B cell (primary cell): ENCODE results near the gene HMGXB3. TPM values are rescaled to one million over a fixed set of nuclear protein-coding genes. Genes with fewer than 3 reads are reported as not detected.

Experiments used
- ATAC-seq: fragments of 200-7000 bp; cut with Tn5 transposase; one replicate; pipeline ENCODE4 v1.10.0; 2021; ENCODE audit warnings: low read depth, mild to moderate bottlenecking, moderate number of reproducible peaks, moderate library complexity
- CTCF ChIA-PET: fragments of 350-600 bp; sonication (Branson Sonifier 250); formaldehyde crosslinking; loops from one replicate; lab custom pipeline; 2021; ENCODE audit warnings: antibody characterized with exemption, inconsistent platforms; lab: Charles Lee
- POLR2A ChIA-PET: fragments of 350-600 bp; sonication (Branson Sonifier 250); formaldehyde crosslinking; loops from one replicate; lab custom pipeline; 2021; ENCODE audit warnings: antibody characterized with exemption; lab: Charles Lee
- DNase-seq: peaks from one replicate; pipeline ENCODE4 v3.0.0; 2013
- H2AFZ ChIP-seq: 2 replicates; pipeline ENCODE4 v1.6.1; 2012; ENCODE audit warnings: mild to moderate bottlenecking, low read depth, low read length; ENCODE audit not compliant: insufficient read depth, poor library complexity, severe bottlenecking
- H3K27ac ChIP-seq, 2 donors: 1 replicate in 1 of 2; 2 replicates in 1 of 2; pipeline ENCODE4 v1.5.1; 2012 to 2013; ENCODE audit warnings: low read length in 2 of 2, mild to moderate bottlenecking in 2 of 2, moderate library complexity in 1 of 2
- H3K27me3 ChIP-seq, 4 experiments: fragments of 200-600 bp in 1 of 4; sonication (generic) in 1 of 4; replicated peaks in 1 of 4; 1 replicate in 2 of 4; 2 replicates in 2 of 4; pipeline versions ENCODE4 v1.6.1 to v1.7.0; 2013 to 2016; ENCODE audit warnings: low read length in 3 of 4, mild to moderate bottlenecking in 2 of 4, mixed read lengths in 1 of 4, moderate library complexity in 1 of 4; ENCODE audit not compliant: insufficient read depth in 4 of 4, control insufficient read depth in 3 of 4; ENCODE audit errors: control extremely low read depth in 1 of 4
- H3K36me3 ChIP-seq, 2 experiments: replicated peaks in 1 of 2; 1 replicate in 1 of 2; 2 replicates in 1 of 2; pipeline versions ENCODE4 v1.6.1 to v1.7.1; 2013; ENCODE audit warnings: low read length in 1 of 2; ENCODE audit not compliant: insufficient read depth in 2 of 2, control insufficient read depth in 1 of 2; ENCODE audit errors: control extremely low read depth in 1 of 2, extremely low read depth in 1 of 2
- H3K4me1 ChIP-seq, 2 donors: fragments of 200-600 bp in 1 of 2; sonication (generic) in 1 of 2; 1 replicate in 1 of 2; 2 replicates in 1 of 2; pipeline versions ENCODE4 v1.5.1 to v1.6.1; 2013 to 2017; ENCODE audit warnings: low read length in 2 of 2; ENCODE audit not compliant: control insufficient read depth in 2 of 2, insufficient read depth in 2 of 2
- H3K4me2 ChIP-seq: replicated peaks from 2 replicates; pipeline ENCODE3; 2012; ENCODE audit warnings: mild to moderate bottlenecking, low read depth, low read length; ENCODE audit not compliant: poor library complexity, severe bottlenecking
- H3K4me3 ChIP-seq, 5 experiments: fragments of 200-600 bp in 1 of 5; sonication (generic) in 1 of 5; 1 replicate in 3 of 5; 2 replicates in 2 of 5; pipeline versions ENCODE4 v1.5.1 to v1.7.0; 2011 to 2016; ENCODE audit warnings: low read length in 4 of 5, mild to moderate bottlenecking in 4 of 5, low read depth in 2 of 5, control low read depth in 1 of 5, moderate library complexity in 1 of 5; ENCODE audit not compliant: insufficient read depth in 1 of 5; ENCODE audit errors: control extremely low read depth in 1 of 5, extremely low read depth in 1 of 5
- H3K79me2 ChIP-seq: fragments of 200-600 bp; sonication (generic); one replicate; pipeline ENCODE4 v1.6.0; 2016; ENCODE audit warnings: low read length; ENCODE audit not compliant: control insufficient read depth, insufficient read depth
- H3K9ac ChIP-seq: fragments of 200-600 bp; sonication (generic); 2 replicates; pipeline ENCODE4 v1.6.1; 2017; ENCODE audit warnings: mild to moderate bottlenecking, low read length, moderate library complexity
- H3K9me3 ChIP-seq, 3 donors: one replicate each; pipeline versions ENCODE4 v1.6.1 to v1.7.1; 2013; ENCODE audit warnings: low read length in 2 of 3; ENCODE audit not compliant: control insufficient read depth in 2 of 3, insufficient read depth in 1 of 3; ENCODE audit errors: control extremely low read depth in 1 of 3
- H4K20me1 ChIP-seq: 2 replicates; pipeline ENCODE4 v1.6.0; 2012; ENCODE audit warnings: mild to moderate bottlenecking, low read length; ENCODE audit not compliant: insufficient read depth, control insufficient read depth, poor library complexity, severe bottlenecking
- H3K27ac Mint-ChIP-seq: one replicate; pipeline ENCODE4 v1.8.0; 2021; ENCODE audit warnings: mixed read lengths
- H3K27me3 Mint-ChIP-seq: one replicate; pipeline ENCODE4 v1.8.0; 2021; ENCODE audit warnings: mixed read lengths
- H3K4me1 Mint-ChIP-seq: one replicate; pipeline ENCODE4 v1.8.0; 2021; ENCODE audit warnings: mixed read lengths
- H3K4me3 Mint-ChIP-seq: one replicate; pipeline ENCODE4 v1.8.0; 2021; ENCODE audit warnings: mixed read lengths
- H3K9me3 Mint-ChIP-seq: one replicate; pipeline ENCODE4 v1.8.0; 2022; ENCODE audit warnings: mixed read lengths; ENCODE audit not compliant: insufficient read depth
- EZH2 ChIP-seq: IDR thresholded peaks from 2 replicates; pipeline ENCODE4 v1.6.1; 2012; ENCODE audit warnings: borderline replicate concordance, low read depth, mild to moderate bottlenecking, moderate library complexity, low read length; ENCODE audit not compliant: insufficient read depth, poor library complexity, severe bottlenecking
- WGBS: methylation state at CpG from one replicate; pipeline ENCODE4 v1.1.5; 2013; ENCODE audit warnings: missing lambda C conversion rate; ENCODE audit not compliant: insufficient coverage; 5-methylcytosine and 5-hydroxymethylcytosine counted together
- intact Hi-C: fragments of 100-400 bp; cut with micrococcal nuclease; formaldehyde crosslinking; loops from one replicate; pipeline ENCODE4 v1.10.0; 2022
- polyA plus RNA-seq: library from polyadenylated mRNA; depleted of rRNA; stranded (reverse); fragments of >200 nt; gene quantifications from 2 replicates; pipeline ENCODE4 v1.2.3, GENCODE V29; 2012
- total RNA-seq, 2 donors: library from RNA; stranded (reverse); fragments of 120-200 nt in 1 of 2; gene quantifications; 1 replicate in 1 of 2; 2 replicates in 1 of 2; pipeline versions ENCODE4 v1.2.3 to v1.2.4, GENCODE V29; 2013 to 2022
- TF ChIP-seq, protein P1 (sequence below): fragments of 200-600 bp; IDR thresholded peaks from one replicate; pipeline ENCODE4 v1.8.0; 2022; ENCODE audit warnings: antibody characterized with exemption, mild to moderate bottlenecking

Gene HMGXB3
- total and polyA plus RNA-seq, 2 donors (not counting 1 experiment from before 2014, with no cell fraction given) = 28.5 to 35.7 TPM

DNA sequence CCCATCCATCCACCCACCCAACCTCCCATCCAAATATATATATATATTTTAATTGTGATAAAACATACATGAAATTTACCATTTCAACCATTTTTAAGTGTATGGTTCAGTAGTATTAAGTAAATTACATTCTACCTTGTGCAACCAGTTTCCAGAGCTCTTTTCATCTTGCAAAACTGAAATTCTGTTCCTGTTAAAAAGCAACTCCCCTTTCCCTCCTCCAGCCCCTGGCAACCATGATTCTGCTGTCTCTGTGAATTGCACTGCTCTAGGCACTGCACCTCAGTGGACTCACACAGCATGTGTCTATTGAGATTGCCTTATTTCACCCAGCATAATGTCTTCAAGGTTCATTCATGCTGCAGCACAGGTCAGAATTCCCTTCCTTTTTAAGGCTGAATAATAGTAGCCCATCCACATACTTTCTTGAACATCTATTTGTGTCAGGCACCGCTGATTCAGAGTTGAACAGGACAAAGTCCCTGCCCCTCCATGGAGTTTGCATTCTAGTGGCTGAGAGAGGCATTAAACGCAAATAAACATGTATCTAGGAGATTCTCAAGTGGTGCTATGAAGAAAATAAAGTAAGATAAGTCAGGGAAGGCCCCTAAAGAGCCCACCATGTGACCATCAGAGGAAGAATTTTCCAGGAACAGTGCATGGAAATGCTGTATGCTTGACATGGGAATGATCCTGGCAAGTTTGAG, 61.8 kb downstream of the HMGXB3 start:
- no peaks in the 10 kb centered on the region for H4K20me1 ChIP-seq
- ATAC-seq (no peak), DNase-seq (no peak)
- no peaks in the 10 kb centered on the region for H3K9me3 ChIP-seq
- Mint-ChIP-seq H3K4me3 (no peak overlapping the region), H3K4me1 (peaks cover 13% of the 10 kb centered on the region), H3K27ac (no peak overlapping the region), H3K9me3 (no peaks in the 10 kb centered on the region), H3K27me3 (no peaks in the 10 kb centered on the region)
- no peak for TF ChIP-seq EZH2
- no peak overlapping the region for H3K4me3 ChIP-seq
- 92% methylated on average over 1 of the region's 2 CpGs for WGBS
- H3K36me3 ChIP-seq = no peaks in the 10 kb centered on the region
- H3K4me1 ChIP-seq = peaks cover 0 to 18% of the 10 kb centered on the region in 2 donors
- H3K79me2 ChIP-seq = no peaks in the 10 kb centered on the region
- CTCF ChIA-PET = no interaction called here
- intact Hi-C loops = no loop called here
- no peak overlapping the region for H3K9ac ChIP-seq
- H3K27me3 ChIP-seq = no peaks in the 10 kb centered on the region
- H2AFZ ChIP-seq = no peak overlapping the region
- POLR2A ChIA-PET = no interaction called here
- H3K27ac ChIP-seq = no peak overlapping the region
- H3K4me2 ChIP-seq = no peak overlapping the region

DNA sequence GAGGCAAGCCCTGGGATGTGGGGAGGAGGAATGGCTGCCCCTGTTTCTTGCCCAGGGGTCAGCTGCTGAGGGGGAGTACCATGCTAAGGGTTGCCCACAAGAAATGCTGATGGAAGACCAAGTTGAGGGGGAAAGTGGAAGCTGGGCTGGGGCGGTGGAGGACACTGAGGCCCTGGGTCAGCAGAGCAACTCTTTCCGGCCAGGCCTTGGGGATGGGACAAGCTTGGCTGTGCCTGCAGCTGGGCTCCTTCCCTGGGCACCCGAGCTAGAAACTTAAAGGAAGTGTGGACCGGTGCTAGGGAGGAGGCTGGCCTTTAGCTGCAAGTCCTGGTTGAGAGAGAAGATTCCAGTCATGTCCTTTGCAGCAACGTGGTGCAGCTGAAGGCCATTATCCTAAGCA, 63.1 kb downstream of the HMGXB3 start:
- Histone ChIP-seq H3K27me3 (no peaks in the 10 kb centered on the region), H3K9ac (no peak overlapping the region), H3K4me1 (peaks cover 0 to 22% of the 10 kb centered on the region in 2 donors), H3K27ac (no peak overlapping the region), H3K79me2 (no peaks in the 10 kb centered on the region), H3K9me3 (no peaks in the 10 kb centered on the region), H2AFZ (no peak overlapping the region), H3K4me2 (no peak overlapping the region), H3K4me3 (no peak overlapping the region), H3K36me3 (no peaks in the 10 kb centered on the region), H4K20me1 (no peaks in the 10 kb centered on the region)
- no peak for DNase-seq
- ChIA-PET POLR2A (no interaction called here), CTCF (interaction anchor here (1.5 kb wide), 1 partner anchor 10 kb away, joined by 5 read pairs; no protein-coding TSS in a partner anchor)
- intact Hi-C loops = no loop called here
- no peak for ATAC-seq
- no peak overlapping the region for H3K4me3 Mint-ChIP-seq
- TF ChIP-seq EZH2 = no peak
- TF ChIP-seq, protein P1, sequence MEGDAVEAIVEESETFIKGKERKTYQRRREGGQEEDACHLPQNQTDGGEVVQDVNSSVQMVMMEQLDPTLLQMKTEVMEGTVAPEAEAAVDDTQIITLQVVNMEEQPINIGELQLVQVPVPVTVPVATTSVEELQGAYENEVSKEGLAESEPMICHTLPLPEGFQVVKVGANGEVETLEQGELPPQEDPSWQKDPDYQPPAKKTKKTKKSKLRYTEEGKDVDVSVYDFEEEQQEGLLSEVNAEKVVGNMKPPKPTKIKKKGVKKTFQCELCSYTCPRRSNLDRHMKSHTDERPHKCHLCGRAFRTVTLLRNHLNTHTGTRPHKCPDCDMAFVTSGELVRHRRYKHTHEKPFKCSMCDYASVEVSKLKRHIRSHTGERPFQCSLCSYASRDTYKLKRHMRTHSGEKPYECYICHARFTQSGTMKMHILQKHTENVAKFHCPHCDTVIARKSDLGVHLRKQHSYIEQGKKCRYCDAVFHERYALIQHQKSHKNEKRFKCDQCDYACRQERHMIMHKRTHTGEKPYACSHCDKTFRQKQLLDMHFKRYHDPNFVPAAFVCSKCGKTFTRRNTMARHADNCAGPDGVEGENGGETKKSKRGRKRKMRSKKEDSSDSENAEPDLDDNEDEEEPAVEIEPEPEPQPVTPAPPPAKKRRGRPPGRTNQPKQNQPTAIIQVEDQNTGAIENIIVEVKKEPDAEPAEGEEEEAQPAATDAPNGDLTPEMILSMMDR = no peak
- peaks cover 18% of the 10 kb centered on the region for H3K4me1 Mint-ChIP-seq
- WGBS = 94% methylated on average over 3 of the region's 5 CpGs
- H3K9me3 Mint-ChIP-seq = no peaks in the 10 kb centered on the region
- H3K27me3 Mint-ChIP-seq = no peaks in the 10 kb centered on the region
- no peak overlapping the region for H3K27ac Mint-ChIP-seq
